K562 (cell line): ENCODE results near the gene CDC42SE2. TPM values are rescaled to one million over a fixed set of nuclear protein-coding genes. Genes with fewer than 3 reads are reported as not detected.

Experiments
- ATAC-seq: fragments of 200-7000 bp; cut with Tn5 transposase; 3 replicates; pipeline ENCODE4 v1.9.1; 2020; ENCODE audit warnings: moderate library complexity
- BruUV-seq: library from RNA; stranded (reverse); fragments of 400-500 nt; replicated peaks from 2 replicates; lab custom pipeline; 2021; lab: Mats Ljungman, UMichigan
- CTCF ChIA-PET: fragments of 300-600 bp; formaldehyde crosslinking; extraction: SDS; loops from one replicate; lab custom pipeline; 2021; ENCODE audit warnings: low intra/inter-chr PET ratio; lab: Yijun Ruan, JAX
- POLR2A ChIA-PET: fragments of 300-600, 350-650 bp; sonication (Branson Sonifier 250); formaldehyde crosslinking; extraction: SDS; loops from one replicate; lab custom pipeline; 2021; ENCODE audit warnings: antibody characterized with exemption, inconsistent platforms; lab: Yijun Ruan, JAX
- DNase-seq, 4 experiments: peaks; one replicate each; pipeline versions ENCODE4 v3.0.0 to v3.0.0-alpha.2; 2011 to 2018; ENCODE audit warnings: low spot score in 3 of 4, mixed read lengths in 3 of 4; ENCODE audit errors: extremely low read depth in 1 of 4
- FAIRE-seq: peaks from 2 replicates; lab custom pipeline; 2011; peaks lifted over from hg19 to GRCh38; lab: Jason Lieb, UNC
- H2AFZ ChIP-seq: 2 replicates; pipeline ENCODE4 v1.6.0; 2011; ENCODE audit warnings: low read depth, low read length, control low read depth, inconsistent platforms
- H3K27ac ChIP-seq: fragments of 200-600 bp; 3 replicates; pipeline ENCODE4 v1.8.0; 2011; ENCODE audit warnings: low read depth, mild to moderate bottlenecking, control low read depth, inconsistent platforms, low read length, moderate library complexity, mixed read lengths; ENCODE audit errors: extremely low read depth
- H3K27me3 ChIP-seq, 2 experiments: fragments of 300-600 bp in 1 of 2; 2 replicates in 1 of 2; 3 replicates in 1 of 2; pipeline versions ENCODE4 v1.6.0 to v1.8.0; 2011; ENCODE audit warnings: inconsistent platforms in 2 of 2, low read length in 2 of 2, mild to moderate bottlenecking in 1 of 2, mixed read lengths in 1 of 2, moderate library complexity in 1 of 2; ENCODE audit not compliant: control insufficient read depth in 2 of 2, insufficient read depth in 2 of 2
- H3K36me3 ChIP-seq: fragments of 300-600 bp; 3 replicates; pipeline ENCODE4 v1.8.0; 2011; ENCODE audit warnings: mild to moderate bottlenecking, low read length, inconsistent platforms; ENCODE audit not compliant: control insufficient read depth, insufficient read depth
- H3K4me1 ChIP-seq, 2 experiments: fragments of 200-600 bp in 1 of 2; replicated peaks in 1 of 2; 2 replicates in 1 of 2; 3 replicates in 1 of 2; pipeline versions ENCODE4 v1.5.1 to v1.8.0; 2011; ENCODE audit warnings: inconsistent platforms in 2 of 2, low read length in 2 of 2, mild to moderate bottlenecking in 1 of 2, mixed read lengths in 1 of 2, moderate library complexity in 1 of 2; ENCODE audit not compliant: control insufficient read depth in 2 of 2, insufficient read depth in 2 of 2
- H3K4me2 ChIP-seq: 2 replicates; pipeline ENCODE4 v1.6.1; 2011; ENCODE audit warnings: low read length, control low read depth, inconsistent platforms, mixed read lengths; ENCODE audit not compliant: insufficient read depth
- H3K4me3 ChIP-seq: fragments of 200-600 bp; sonication (generic), shearing (Covaris generic); 2 replicates; pipeline ENCODE4 v1.5.1; 2016; ENCODE audit warnings: control low read depth, inconsistent platforms
- H3K79me2 ChIP-seq: fragments of 200-600 bp; 3 replicates; pipeline ENCODE4 v1.8.0; 2011; ENCODE audit warnings: low read length, inconsistent platforms; ENCODE audit not compliant: control insufficient read depth, insufficient read depth
- H3K9ac ChIP-seq, 2 experiments: 2 replicates each; pipeline versions ENCODE4 v1.6.0 to v1.6.1; 2011; ENCODE audit warnings: low read depth in 2 of 2, low read length in 2 of 2, control low read depth in 1 of 2, inconsistent platforms in 1 of 2, mild to moderate bottlenecking in 1 of 2, mixed read lengths in 1 of 2; ENCODE audit not compliant: insufficient read depth in 1 of 2
- H3K9me1 ChIP-seq: one replicate; pipeline ENCODE4 v1.6.0; 2011; ENCODE audit warnings: inconsistent platforms, mild to moderate bottlenecking, low read length, moderate library complexity; ENCODE audit not compliant: control insufficient read depth, insufficient read depth
- H3K9me3 ChIP-seq: replicated peaks from 2 replicates; pipeline ENCODE4 v1.5.1; 2011; ENCODE audit warnings: low read depth, low read length, inconsistent platforms; ENCODE audit not compliant: control insufficient read depth, insufficient read depth
- H4K20me1 ChIP-seq: replicated peaks from 2 replicates; pipeline ENCODE4 v1.6.1; 2011; ENCODE audit warnings: low read length, inconsistent platforms, mixed read lengths; ENCODE audit not compliant: control insufficient read depth, insufficient read depth
- AFF1 ChIP-seq, 2 experiments: fragments of 450-650 bp; IDR thresholded peaks; 2 replicates each; pipeline ENCODE4 v1.6.1; 2018; ENCODE audit warnings: mild to moderate bottlenecking in 2 of 2, low read depth in 1 of 2; ENCODE audit not compliant: partially characterized antibody in 2 of 2
- NR4A1 ChIP-seq, 2 experiments: fragments of 250-450 bp in 1 of 2; fragments of 450-650 bp in 1 of 2; sonication (Bioruptor Pico) in 1 of 2; IDR thresholded peaks; 2 replicates each; pipeline versions ENCODE4 v1.4.0 to v1.6.1; 2016 to 2020; ENCODE audit warnings: mild to moderate bottlenecking in 2 of 2, missing compliant biosample characterization in 1 of 2, missing genetic modification characterization in 1 of 2, moderate library complexity in 1 of 2
- RBM25 ChIP-seq: fragments of 200-400 bp; formaldehyde crosslinking; IDR thresholded peaks from 2 replicates; pipeline ENCODE4 v1.6.1; 2018; ENCODE audit warnings: low read length, low read depth, moderate library complexity; ENCODE audit not compliant: severe bottlenecking
- WGBS: fragments of 100-300 bp; shearing (Covaris generic); methylation state at CpG from one replicate; pipeline ENCODE4 v1.1.6; 2016; ENCODE audit warnings: low coverage, mixed read lengths; ENCODE audit not compliant: insufficient coverage; ENCODE audit errors: missing lambda C conversion rate; 5-methylcytosine and 5-hydroxymethylcytosine counted together
- in situ Hi-C: fragments of 300-500 bp; cut with MboI; formaldehyde crosslinking; loops from 4 replicates; pipeline ENCODE4 v1.15.0; 2018; ENCODE audit warnings: inconsistent platforms, mixed read lengths
- intact Hi-C: fragments of 100-400 bp; cut with micrococcal nuclease; formaldehyde crosslinking; loops from 2 replicates; pipeline ENCODE4 v1.14.2; 2022
- polyA plus RNA-seq, 8 experiments: library from polyadenylated mRNA; depleted of rRNA in 4 of 8; stranded (reverse) in 5 of 8; unstranded in 3 of 8; fragments of >200 nt; fragmentation: Nextera tagmentation in 2 of 8; fragmentation: Illumina TruSeq in 1 of 8; extraction: Ambion mirVana in 2 of 8; extraction: Trizol in 1 of 8; gene quantifications; 2 replicates each; pipeline versions ENCODE4 v1.2.1 to v1.2.3, GENCODE V29; 2011 to 2014; ENCODE audit warnings: inconsistent platforms in 1 of 8, missing spikeins in 1 of 8
- total RNA-seq, 7 experiments: library from RNA; depleted of rRNA in 6 of 7; stranded (reverse); fragments of >200 nt in 6 of 7; fragmentation: Illumina TruSeq in 2 of 7; extraction: Trizol in 2 of 7; gene quantifications; 2 replicates each; pipeline versions ENCODE4 v1.2.1 to v1.2.3, GENCODE V29; 2011 to 2021; ENCODE audit warnings: low replicate concordance in 1 of 7

Gene CDC42SE2
- total and polyA plus RNA-seq, 9 of the 15 experiments (the other 6 are each of a cell fraction or from before 2014, with no cell fraction given), result 24.8 to 44.3 (median 32.7) TPM

- DNase-seq (no peak), ATAC-seq (no peak), FAIRE-seq (no peak)
- no peak overlapping the region for H3K27ac ChIP-seq
- H3K9ac ChIP-seq, result no peak overlapping the region
- H3K9me1 ChIP-seq, result no peaks in the 10 kb centered on the region
- peaks cover 56% of the 10 kb centered on the region for H3K79me2 ChIP-seq
- in situ Hi-C loops (no loop called here), intact Hi-C loops (no loop called here)
- H2AFZ ChIP-seq, result no peak overlapping the region
- BruUV-seq, result no TSS peak
- no peak overlapping the region for H3K4me2 ChIP-seq
- H3K27me3 ChIP-seq, result no peaks in the 10 kb centered on the region
- no peaks in the 10 kb centered on the region for H4K20me1 ChIP-seq
- H3K4me3 ChIP-seq, result no peak overlapping the region
- WGBS, result 95% methylated on average over 4 of the region's 4 CpGs
- no peaks in the 10 kb centered on the region; a peak in 2 of 5 replicates for H3K4me1 ChIP-seq
- POLR2A ChIA-PET, result no interaction called here
- TF ChIP-seq RBM25, result peak; percentile 57
- no peak for TF ChIP-seq NR4A1 (CRISPR knock-in tag; IDR thresholded peaks at IDR 0.05)
- TF ChIP-seq NR4A1 (tag; IDR thresholded peaks at IDR 0.05), result no peak
- TF ChIP-seq AFF1 (IDR thresholded peaks at IDR 0.05; ENCODE audit: low read depth in 1 of 2, partially characterized antibody in 2 of 2), result peak in 1 of 2 experiments; percentile 28
- no peaks in the 10 kb centered on the region; the same call in 1 of the 2 replicates for H3K9me3 ChIP-seq
- H3K36me3 ChIP-seq, result peaks cover 11% of the 10 kb centered on the region
- CTCF ChIA-PET, result interaction anchor here (0.5 kb wide), 1 partner anchor 530 kb away, joined by 4 read pairs; no protein-coding TSS in a partner anchor
Measured at GRCh38 chr5:131367219-131367860, 103.5 kb downstream of the CDC42SE2 start.
